ENCODE measurements around the gene HMGXB4. TPM values are rescaled to one million over a fixed set of nuclear protein-coding genes. Genes with fewer than 3 reads are reported as not detected.

The HMGXB4 gene
- total RNA-seq, 1 donor from 2014 or later: 32.7 TPM

DNA sequence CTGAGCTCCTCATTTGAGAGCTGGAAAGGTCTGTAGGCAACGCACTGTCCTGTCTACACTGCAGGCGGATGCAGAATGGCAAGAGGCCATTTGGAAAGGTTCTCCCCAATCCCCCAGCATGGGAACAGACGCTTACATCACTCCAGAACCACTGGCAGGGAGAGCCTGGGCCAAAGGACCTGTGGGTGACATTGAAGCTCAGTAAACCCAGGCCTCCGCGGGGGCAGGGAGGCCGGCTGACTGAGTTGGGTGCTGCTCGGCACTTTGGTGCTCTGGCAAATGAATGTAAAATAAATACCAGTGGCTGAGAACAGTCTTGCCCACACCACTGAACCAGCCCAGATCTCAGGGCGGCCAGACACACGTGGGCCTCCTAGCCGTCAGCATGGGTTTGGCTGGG lies 64.8 kb downstream of the HMGXB4 start:
- DNase-seq (ENCODE audit: extremely low spot score, unreplicated experiment): no peak
- Mint-ChIP-seq H3K9me3 (no peaks in the 10 kb centered on the region), H3K27ac (no peak overlapping the region), H3K4me3 (no peak overlapping the region), H3K36me3 (peaks cover 3% of the 10 kb centered on the region), H3K4me1 (ENCODE audit: unreplicated experiment) (no peaks in the 10 kb centered on the region), H3K27me3 (no peaks in the 10 kb centered on the region)
- TF ChIP-seq, protein P1, sequence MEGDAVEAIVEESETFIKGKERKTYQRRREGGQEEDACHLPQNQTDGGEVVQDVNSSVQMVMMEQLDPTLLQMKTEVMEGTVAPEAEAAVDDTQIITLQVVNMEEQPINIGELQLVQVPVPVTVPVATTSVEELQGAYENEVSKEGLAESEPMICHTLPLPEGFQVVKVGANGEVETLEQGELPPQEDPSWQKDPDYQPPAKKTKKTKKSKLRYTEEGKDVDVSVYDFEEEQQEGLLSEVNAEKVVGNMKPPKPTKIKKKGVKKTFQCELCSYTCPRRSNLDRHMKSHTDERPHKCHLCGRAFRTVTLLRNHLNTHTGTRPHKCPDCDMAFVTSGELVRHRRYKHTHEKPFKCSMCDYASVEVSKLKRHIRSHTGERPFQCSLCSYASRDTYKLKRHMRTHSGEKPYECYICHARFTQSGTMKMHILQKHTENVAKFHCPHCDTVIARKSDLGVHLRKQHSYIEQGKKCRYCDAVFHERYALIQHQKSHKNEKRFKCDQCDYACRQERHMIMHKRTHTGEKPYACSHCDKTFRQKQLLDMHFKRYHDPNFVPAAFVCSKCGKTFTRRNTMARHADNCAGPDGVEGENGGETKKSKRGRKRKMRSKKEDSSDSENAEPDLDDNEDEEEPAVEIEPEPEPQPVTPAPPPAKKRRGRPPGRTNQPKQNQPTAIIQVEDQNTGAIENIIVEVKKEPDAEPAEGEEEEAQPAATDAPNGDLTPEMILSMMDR (conservative IDR thresholded peaks at IDR 0.05): no peak

DNA sequence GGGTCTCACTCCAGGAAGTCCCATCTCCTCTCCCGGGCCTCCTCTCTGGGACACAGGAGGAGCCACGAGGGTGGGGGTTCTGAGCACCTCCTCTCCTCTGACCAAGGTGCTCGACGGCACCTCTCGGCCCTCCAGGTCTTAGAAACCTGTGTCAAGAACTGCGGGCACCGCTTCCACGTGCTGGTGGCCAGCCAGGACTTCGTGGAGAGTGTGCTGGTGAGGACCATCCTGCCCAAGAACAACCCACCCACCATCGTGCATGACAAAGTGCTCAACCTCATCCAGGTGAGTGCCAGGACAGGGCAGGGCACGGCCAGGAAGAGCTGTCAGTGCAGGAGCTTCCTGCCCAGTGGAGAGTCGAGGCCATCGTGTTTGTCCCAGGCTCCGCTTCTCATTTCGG lies 65.6 kb downstream of the HMGXB4 start:
- peaks cover 3% of the 10 kb centered on the region for H3K36me3 Mint-ChIP-seq
- no peak for DNase-seq (ENCODE audit: extremely low spot score, unreplicated experiment)
- TF ChIP-seq, protein P1 (conservative IDR thresholded peaks at IDR 0.05): no peak
- H3K4me3 Mint-ChIP-seq: no peak overlapping the region
- no peaks in the 10 kb centered on the region for H3K9me3 Mint-ChIP-seq
- no peaks in the 10 kb centered on the region for H3K4me1 Mint-ChIP-seq (ENCODE audit: unreplicated experiment)
- H3K27me3 Mint-ChIP-seq: no peaks in the 10 kb centered on the region
- no peak overlapping the region for H3K27ac Mint-ChIP-seq

DNA sequence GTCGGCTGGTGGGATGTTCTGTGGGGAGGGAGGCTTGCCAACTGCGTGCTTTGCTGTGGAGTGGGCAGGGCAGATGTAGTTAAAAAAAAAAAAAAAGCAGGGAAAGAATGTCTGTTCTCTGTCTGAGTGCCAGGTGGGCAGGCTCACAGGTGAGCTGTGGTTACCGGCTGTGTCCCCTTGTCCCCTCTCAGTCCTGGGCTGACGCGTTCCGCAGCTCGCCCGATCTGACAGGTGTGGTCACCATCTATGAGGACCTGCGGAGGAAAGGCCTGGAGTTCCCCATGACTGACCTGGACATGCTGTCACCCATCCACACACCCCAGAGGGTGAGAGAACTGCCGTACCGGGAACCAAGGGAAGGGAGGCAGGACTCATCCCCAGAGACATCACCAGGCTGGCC lies 66.0 kb downstream of the HMGXB4 start:
- no peaks in the 10 kb centered on the region for H3K9me3 Mint-ChIP-seq
- no peak overlapping the region for H3K27ac Mint-ChIP-seq
- TF ChIP-seq, protein P1 (conservative IDR thresholded peaks at IDR 0.05): no peak
- H3K27me3 Mint-ChIP-seq: no peaks in the 10 kb centered on the region
- DNase-seq (ENCODE audit: extremely low spot score, unreplicated experiment): no peak
- H3K4me1 Mint-ChIP-seq (ENCODE audit: unreplicated experiment): no peaks in the 10 kb centered on the region
- H3K4me3 Mint-ChIP-seq: no peak overlapping the region
- peaks cover 3% of the 10 kb centered on the region for H3K36me3 Mint-ChIP-seq

DNA sequence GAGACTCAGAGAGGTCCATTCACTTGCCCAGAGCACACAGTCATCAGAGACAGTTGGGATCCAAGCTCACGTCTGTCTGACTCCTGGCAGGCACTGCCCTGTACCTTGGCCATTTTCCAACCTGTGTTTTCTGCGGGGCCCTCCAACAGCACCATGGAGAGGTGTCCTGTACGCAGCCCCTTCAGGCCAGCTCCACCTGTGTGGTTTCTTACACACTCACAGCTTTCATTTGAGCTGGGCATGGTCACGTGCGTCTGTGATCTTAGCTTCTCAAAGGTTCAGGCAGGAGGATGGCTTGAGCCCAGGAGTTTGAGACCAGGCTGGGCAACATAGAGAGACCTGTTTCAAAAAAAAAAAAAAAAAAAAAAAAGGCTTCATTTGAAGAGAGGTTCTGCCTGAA lies 66.8 kb downstream of the HMGXB4 start:
- H3K27me3 Mint-ChIP-seq: no peaks in the 10 kb centered on the region
- H3K36me3 Mint-ChIP-seq: peaks cover 3% of the 10 kb centered on the region
- H3K9me3 Mint-ChIP-seq: no peaks in the 10 kb centered on the region
- H3K4me1 Mint-ChIP-seq (ENCODE audit: unreplicated experiment): no peaks in the 10 kb centered on the region
- DNase-seq (ENCODE audit: extremely low spot score, unreplicated experiment): no peak
- H3K27ac Mint-ChIP-seq: no peak overlapping the region
- no peak overlapping the region for H3K4me3 Mint-ChIP-seq
- TF ChIP-seq, protein P1 (conservative IDR thresholded peaks at IDR 0.05): no peak

GRCh38 chr22:35324762-35325161 lies 67.5 kb downstream of the HMGXB4 start:
- Mint-ChIP-seq H3K9me3 (no peaks in the 10 kb centered on the region), H3K4me3 (no peak overlapping the region), H3K36me3 (peaks cover 6% of the 10 kb centered on the region), H3K27me3 (no peaks in the 10 kb centered on the region), H3K27ac (no peak overlapping the region), H3K4me1 (ENCODE audit: unreplicated experiment) (no peaks in the 10 kb centered on the region)
- TF ChIP-seq, protein P1 (conservative IDR thresholded peaks at IDR 0.05): no peak
- DNase-seq (ENCODE audit: extremely low spot score, unreplicated experiment): no peak

DNA sequence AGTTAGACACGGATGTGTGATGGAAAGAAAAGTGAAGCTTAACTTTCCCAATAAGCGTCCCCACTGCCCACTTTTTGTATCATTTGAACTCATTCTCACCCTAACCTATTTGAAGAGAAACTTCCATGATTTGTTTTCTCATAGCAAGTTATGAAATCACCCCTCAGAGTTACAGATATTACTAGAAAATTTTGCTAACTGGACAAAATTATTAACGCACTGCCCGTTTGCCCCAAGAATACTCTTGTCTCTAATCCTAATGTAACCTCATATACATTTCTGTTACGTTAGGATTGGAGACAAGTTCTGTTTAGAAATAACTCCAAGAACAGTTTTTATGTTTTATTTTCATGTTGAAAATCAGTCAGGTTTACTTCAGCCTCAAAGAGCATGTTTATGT lies 67.9 kb downstream of the HMGXB4 start:
- Mint-ChIP-seq H3K27ac (no peak overlapping the region), H3K9me3 (no peaks in the 10 kb centered on the region), H3K36me3 (peaks cover 6% of the 10 kb centered on the region), H3K4me3 (no peak overlapping the region), H3K4me1 (ENCODE audit: unreplicated experiment) (no peaks in the 10 kb centered on the region), H3K27me3 (no peaks in the 10 kb centered on the region)
- TF ChIP-seq, protein P1 (conservative IDR thresholded peaks at IDR 0.05): no peak
- no peak for DNase-seq (ENCODE audit: extremely low spot score, unreplicated experiment)

All from type B pancreatic cell (in vitro differentiated cells).